A549 (cell line): ENCODE results near the gene IMP3.

Experiments
- CTCF ChIP-seq: fragments of >200 bp; sonication (Bioruptor Twin); formaldehyde crosslinking; IDR thresholded peaks from 3 replicates; pipeline ENCODE4 v1.5.1; 2016
- TF ChIP-seq, protein P1 (sequence below): IDR thresholded peaks from 2 replicates; pipeline ENCODE4 v1.6.1; 2012

DNA sequence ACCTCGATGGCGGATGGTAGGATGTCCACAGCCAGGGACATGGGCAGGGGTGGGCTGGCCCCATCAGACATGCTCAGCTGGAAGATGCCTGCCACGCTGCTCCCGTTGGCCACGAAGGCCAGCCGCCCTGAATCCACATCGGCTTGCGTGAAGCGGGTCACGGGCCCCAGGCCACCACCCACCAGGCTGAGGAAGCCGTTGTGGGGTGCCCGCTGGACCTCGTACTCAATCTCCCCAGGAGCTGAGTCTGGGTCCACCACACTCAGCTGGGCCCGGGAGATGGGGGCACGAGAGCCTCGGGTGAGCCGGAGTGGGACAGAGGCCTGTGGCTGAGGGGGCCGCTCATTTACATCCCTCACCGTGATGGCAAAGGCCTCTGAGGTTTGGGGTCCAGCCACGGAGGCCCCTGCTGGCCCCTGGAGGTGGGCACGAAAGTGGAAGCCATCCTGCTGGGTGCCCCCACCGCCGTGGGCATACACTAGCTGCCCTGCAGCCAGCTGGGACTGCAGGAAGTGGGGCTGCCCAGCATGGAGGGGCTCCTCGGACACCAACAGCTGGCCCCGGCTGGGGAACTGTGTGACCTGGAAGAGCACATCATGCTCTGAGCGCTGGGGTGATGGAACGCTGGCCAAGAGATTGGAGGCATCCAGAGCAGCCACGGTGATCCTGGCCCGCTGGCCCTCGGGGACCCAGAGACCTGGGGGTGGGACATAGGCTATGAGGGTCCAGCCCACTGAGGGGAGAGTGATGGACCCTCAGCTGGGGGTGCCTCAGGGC lies 36.9 kb upstream of the IMP3 start:
- no peak for TF ChIP-seq CTCF
- TF ChIP-seq, protein P1, sequence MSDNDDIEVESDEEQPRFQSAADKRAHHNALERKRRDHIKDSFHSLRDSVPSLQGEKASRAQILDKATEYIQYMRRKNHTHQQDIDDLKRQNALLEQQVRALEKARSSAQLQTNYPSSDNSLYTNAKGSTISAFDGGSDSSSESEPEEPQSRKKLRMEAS: no peak
